Keratinocyte (primary cell): ENCODE measurements around the gene LMNTD2.

Experiments used
- CTCF ChIP-seq, 3 experiments: IDR thresholded peaks in 1 of 3; conservative IDR thresholded peaks in 1 of 3; optimal IDR thresholded peaks in 1 of 3; 2 replicates in 2 of 3; 3 replicates in 1 of 3; pipeline versions ENCODE3 to v1.5.1; 2011; ENCODE audit warnings: low read length in 3 of 3, mild to moderate bottlenecking in 3 of 3, moderate library complexity in 2 of 3, control low read depth in 1 of 3, inconsistent platforms in 1 of 3; ENCODE audit not compliant: insufficient read depth in 2 of 3; ENCODE audit errors: extremely low read depth in 1 of 3
- EZH2 ChIP-seq: IDR thresholded peaks from one replicate; pipeline ENCODE4 v1.6.1; 2012; ENCODE audit warnings: inconsistent platforms, mild to moderate bottlenecking, low read length, moderate library complexity

- TF ChIP-seq CTCF (optimal IDR thresholded peaks at IDR 0.05 in 1 of 3, IDR thresholded peaks at IDR 0.05 in 1 of 3, conservative IDR thresholded peaks at IDR 0.05 in 1 of 3; ENCODE audit: extremely low read depth in 1 of 3, insufficient read depth in 2 of 3, low read length in 3 of 3) (no peak), EZH2 (no peak)
Measured at GRCh38 chr11:516400-516799, 44.1 kb downstream of the LMNTD2 start.
